Neural cell (in vitro differentiated cells): Measurements from ENCODE around the gene TUBB. TPM values are rescaled to one million over a fixed set of nuclear protein-coding genes. Genes with fewer than 3 reads are reported as not detected.

Source experiments
- H2AFZ ChIP-seq: fragments of 200-600, 300-800 bp; sonication (generic), shearing (Covaris generic); 2 replicates; pipeline ENCODE4 v1.6.0; 2014; ENCODE audit warnings: low read depth, mild to moderate bottlenecking, antibody characterized with exemption, low read length, moderate library complexity
- H3F3A ChIP-seq: fragments of 200-600 bp; shearing (Covaris generic); 2 replicates; pipeline ENCODE4 v1.6.1; 2016; ENCODE audit warnings: mild to moderate bottlenecking, moderate library complexity, mixed read lengths, antibody characterized with exemption, low read length; ENCODE audit not compliant: insufficient read depth, poor library complexity, severe bottlenecking
- H3K27ac ChIP-seq: fragments of 200-600, 300-800 bp; sonication (generic), shearing (Covaris generic); 2 replicates; pipeline ENCODE4 v1.5.1; 2014; ENCODE audit warnings: mild to moderate bottlenecking, low read length, moderate library complexity
- H3K27me3 ChIP-seq: fragments of 300-800, 200-600 bp; sonication (generic), shearing (Covaris generic); 2 replicates; pipeline ENCODE4 v1.6.0; 2014; ENCODE audit warnings: mild to moderate bottlenecking, low read depth, low read length, moderate library complexity; ENCODE audit not compliant: insufficient read depth
- H3K36me3 ChIP-seq: fragments of 300-800, 200-600 bp; sonication (generic), shearing (Covaris generic); 2 replicates; pipeline ENCODE4 v1.5.1; 2014; ENCODE audit warnings: mild to moderate bottlenecking, antibody characterized with exemption, low read length, moderate library complexity; ENCODE audit not compliant: insufficient read depth
- H3K4me2 ChIP-seq: fragments of 300-800, 200-600 bp; sonication (generic), shearing (Covaris generic); 2 replicates; pipeline ENCODE4 v1.6.0; 2014; ENCODE audit warnings: mild to moderate bottlenecking, low read length
- H3K4me3 ChIP-seq: fragments of 300-800, 200-600 bp; sonication (generic), shearing (Covaris generic); 2 replicates; pipeline ENCODE4 v1.5.1; 2014; ENCODE audit warnings: mild to moderate bottlenecking, low read length, moderate library complexity
- H3K79me2 ChIP-seq: fragments of 200-600 bp; shearing (Covaris generic); replicated peaks from 2 replicates; pipeline ENCODE4 v1.6.0; 2014; ENCODE audit warnings: mild to moderate bottlenecking, low read length, moderate library complexity; ENCODE audit not compliant: insufficient read depth
- H3K9ac ChIP-seq: fragments of 300-800, 200-600 bp; sonication (generic), shearing (Covaris generic); 2 replicates; pipeline ENCODE4 v1.6.1; 2016; ENCODE audit warnings: mild to moderate bottlenecking, low read length, mixed read lengths
- H3K9me2 ChIP-seq: fragments of 200-600 bp; shearing (Covaris generic); 2 replicates; pipeline ENCODE4 v1.6.1; 2016; ENCODE audit warnings: mild to moderate bottlenecking, low read length, mixed read lengths; ENCODE audit not compliant: insufficient read depth
- H3K9me3 ChIP-seq: fragments of 200-600, 300-800 bp; sonication (generic), shearing (Covaris generic); 2 replicates; pipeline ENCODE4 v1.6.1; 2016; ENCODE audit warnings: mild to moderate bottlenecking, mixed run types, low read length, moderate library complexity, mixed read lengths
- H4K20me1 ChIP-seq: fragments of 200-600 bp; shearing (Covaris generic); 2 replicates; pipeline ENCODE4 v1.6.1; 2016; ENCODE audit warnings: mild to moderate bottlenecking, mixed run types; ENCODE audit not compliant: insufficient read depth
- EP300 ChIP-seq: fragments of 450-650 bp; conservative IDR thresholded peaks from 2 replicates; pipeline ENCODE4 v1.6.1; 2014; ENCODE audit warnings: antibody characterized with exemption, mild to moderate bottlenecking, moderate library complexity; ENCODE audit not compliant: poor library complexity, severe bottlenecking
- EZH2 ChIP-seq: fragments of 200-600, 300-800 bp; shearing (Covaris generic), sonication (generic); IDR thresholded peaks from 2 replicates; pipeline ENCODE4 v1.6.1; 2014; ENCODE audit warnings: antibody characterized with exemption, low read length, borderline replicate concordance, mild to moderate bottlenecking; ENCODE audit not compliant: insufficient read depth, poor library complexity, severe bottlenecking
- MXI1 ChIP-seq: fragments of 450-650 bp; conservative IDR thresholded peaks from 2 replicates; pipeline ENCODE4 v1.6.1; 2014; ENCODE audit warnings: antibody characterized with exemption, mild to moderate bottlenecking; ENCODE audit not compliant: poor library complexity, severe bottlenecking
- POLR2AphosphoS5 ChIP-seq: IDR thresholded peaks from 2 replicates; pipeline ENCODE4 v1.6.1; 2012
- RAD21 ChIP-seq: fragments of 450-650 bp; conservative IDR thresholded peaks from 2 replicates; pipeline ENCODE4 v1.6.1; 2014; ENCODE audit warnings: antibody characterized with exemption, mild to moderate bottlenecking, moderate library complexity
- SMC3 ChIP-seq: fragments of 450-650 bp; conservative IDR thresholded peaks from 2 replicates; pipeline ENCODE4 v1.6.1; 2014; ENCODE audit warnings: antibody characterized with exemption, mild to moderate bottlenecking, moderate library complexity; ENCODE audit not compliant: poor library complexity
- TAF1 ChIP-seq: IDR thresholded peaks from 2 replicates; pipeline ENCODE4 v1.6.1; 2012; ENCODE audit warnings: low read depth
- polyA plus RNA-seq: library from polyadenylated mRNA; depleted of rRNA; stranded (reverse); fragments of >200 nt; gene quantifications from 2 replicates; pipeline ENCODE4 v1.2.3, GENCODE V29; 2014
- TF ChIP-seq, protein P1 (sequence below): fragments of 450-650 bp; IDR thresholded peaks from 2 replicates; pipeline ENCODE4 v1.5.1; 2014; ENCODE audit warnings: antibody characterized with exemption, mild to moderate bottlenecking, moderate library complexity; ENCODE audit not compliant: poor library complexity, severe bottlenecking
- TF ChIP-seq, protein P2 (sequence below): IDR thresholded peaks from 2 replicates; pipeline ENCODE4 v1.6.1; 2012; ENCODE audit warnings: borderline replicate concordance

Gene TUBB
- polyA plus RNA-seq, 1 donor from 2014 or later, result 711 TPM

DNA sequence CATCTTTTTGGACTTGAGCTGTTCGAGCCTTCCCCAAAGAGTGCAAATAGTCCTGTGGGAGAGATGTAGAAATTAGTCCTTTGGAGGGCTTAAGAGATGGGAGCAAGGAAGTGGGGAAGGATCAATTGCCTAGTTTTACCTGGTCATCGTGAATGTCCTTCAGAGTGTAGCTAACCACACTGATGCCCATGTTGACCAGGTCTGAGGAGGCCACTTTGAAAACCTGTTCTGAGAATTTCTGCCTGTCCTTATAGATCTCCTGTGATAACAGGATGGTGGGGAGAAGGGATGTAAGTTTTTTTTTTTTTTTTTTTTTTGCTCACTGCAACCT, 20.4 kb downstream of the TUBB start:
- H3K79me2 ChIP-seq, result peaks cover 14% of the 10 kb centered on the region
- no peak overlapping the region for H3K4me2 ChIP-seq
- no peak overlapping the region for H3K4me3 ChIP-seq
- H3K27ac ChIP-seq, result no peak overlapping the region
- H3K27me3 ChIP-seq, result peaks cover 20% of the 10 kb centered on the region
- no peaks in the 10 kb centered on the region for H3K9me3 ChIP-seq
- no peaks in the 10 kb centered on the region for H3F3A ChIP-seq
- no peaks in the 10 kb centered on the region for H4K20me1 ChIP-seq
- H3K36me3 ChIP-seq, result no peaks in the 10 kb centered on the region
- H3K9ac ChIP-seq, result no peak overlapping the region
- TF ChIP-seq EP300, result no peak
- TF ChIP-seq SMC3, result no peak
- no peak for TF ChIP-seq RAD21
- TF ChIP-seq POLR2AphosphoS5, result no peak
- no peak for TF ChIP-seq TAF1
- TF ChIP-seq MXI1, result no peak
- TF ChIP-seq, protein P1, sequence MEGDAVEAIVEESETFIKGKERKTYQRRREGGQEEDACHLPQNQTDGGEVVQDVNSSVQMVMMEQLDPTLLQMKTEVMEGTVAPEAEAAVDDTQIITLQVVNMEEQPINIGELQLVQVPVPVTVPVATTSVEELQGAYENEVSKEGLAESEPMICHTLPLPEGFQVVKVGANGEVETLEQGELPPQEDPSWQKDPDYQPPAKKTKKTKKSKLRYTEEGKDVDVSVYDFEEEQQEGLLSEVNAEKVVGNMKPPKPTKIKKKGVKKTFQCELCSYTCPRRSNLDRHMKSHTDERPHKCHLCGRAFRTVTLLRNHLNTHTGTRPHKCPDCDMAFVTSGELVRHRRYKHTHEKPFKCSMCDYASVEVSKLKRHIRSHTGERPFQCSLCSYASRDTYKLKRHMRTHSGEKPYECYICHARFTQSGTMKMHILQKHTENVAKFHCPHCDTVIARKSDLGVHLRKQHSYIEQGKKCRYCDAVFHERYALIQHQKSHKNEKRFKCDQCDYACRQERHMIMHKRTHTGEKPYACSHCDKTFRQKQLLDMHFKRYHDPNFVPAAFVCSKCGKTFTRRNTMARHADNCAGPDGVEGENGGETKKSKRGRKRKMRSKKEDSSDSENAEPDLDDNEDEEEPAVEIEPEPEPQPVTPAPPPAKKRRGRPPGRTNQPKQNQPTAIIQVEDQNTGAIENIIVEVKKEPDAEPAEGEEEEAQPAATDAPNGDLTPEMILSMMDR, result no peak
- TF ChIP-seq, protein P2, sequence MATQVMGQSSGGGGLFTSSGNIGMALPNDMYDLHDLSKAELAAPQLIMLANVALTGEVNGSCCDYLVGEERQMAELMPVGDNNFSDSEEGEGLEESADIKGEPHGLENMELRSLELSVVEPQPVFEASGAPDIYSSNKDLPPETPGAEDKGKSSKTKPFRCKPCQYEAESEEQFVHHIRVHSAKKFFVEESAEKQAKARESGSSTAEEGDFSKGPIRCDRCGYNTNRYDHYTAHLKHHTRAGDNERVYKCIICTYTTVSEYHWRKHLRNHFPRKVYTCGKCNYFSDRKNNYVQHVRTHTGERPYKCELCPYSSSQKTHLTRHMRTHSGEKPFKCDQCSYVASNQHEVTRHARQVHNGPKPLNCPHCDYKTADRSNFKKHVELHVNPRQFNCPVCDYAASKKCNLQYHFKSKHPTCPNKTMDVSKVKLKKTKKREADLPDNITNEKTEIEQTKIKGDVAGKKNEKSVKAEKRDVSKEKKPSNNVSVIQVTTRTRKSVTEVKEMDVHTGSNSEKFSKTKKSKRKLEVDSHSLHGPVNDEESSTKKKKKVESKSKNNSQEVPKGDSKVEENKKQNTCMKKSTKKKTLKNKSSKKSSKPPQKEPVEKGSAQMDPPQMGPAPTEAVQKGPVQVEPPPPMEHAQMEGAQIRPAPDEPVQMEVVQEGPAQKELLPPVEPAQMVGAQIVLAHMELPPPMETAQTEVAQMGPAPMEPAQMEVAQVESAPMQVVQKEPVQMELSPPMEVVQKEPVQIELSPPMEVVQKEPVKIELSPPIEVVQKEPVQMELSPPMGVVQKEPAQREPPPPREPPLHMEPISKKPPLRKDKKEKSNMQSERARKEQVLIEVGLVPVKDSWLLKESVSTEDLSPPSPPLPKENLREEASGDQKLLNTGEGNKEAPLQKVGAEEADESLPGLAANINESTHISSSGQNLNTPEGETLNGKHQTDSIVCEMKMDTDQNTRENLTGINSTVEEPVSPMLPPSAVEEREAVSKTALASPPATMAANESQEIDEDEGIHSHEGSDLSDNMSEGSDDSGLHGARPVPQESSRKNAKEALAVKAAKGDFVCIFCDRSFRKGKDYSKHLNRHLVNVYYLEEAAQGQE, result no peak
- TF ChIP-seq EZH2, result no peak
- H2AFZ ChIP-seq, result no peak overlapping the region
- no peaks in the 10 kb centered on the region for H3K9me2 ChIP-seq

GRCh38 chr6:30741063-30741779, 21.1 kb downstream of the TUBB start:
- no peak for TF ChIP-seq SMC3
- TF ChIP-seq RAD21, result no peak
- TF ChIP-seq EZH2, result no peak
- TF ChIP-seq TAF1, result no peak
- no peak for TF ChIP-seq EP300
- TF ChIP-seq MXI1, result no peak
- TF ChIP-seq, protein P2, result no peak
- TF ChIP-seq, protein P1, result no peak
- no peak for TF ChIP-seq POLR2AphosphoS5
- Histone ChIP-seq H4K20me1 (no peaks in the 10 kb centered on the region), H3K9me3 (no peaks in the 10 kb centered on the region), H3K4me2 (peak overlapping the region; percentile 93), H3F3A (no peaks in the 10 kb centered on the region), H3K36me3 (no peaks in the 10 kb centered on the region), H3K27me3 (peaks cover 20% of the 10 kb centered on the region), H3K27ac (no peak overlapping the region), H3K4me3 (peak overlapping the region; percentile 90), H2AFZ (no peak overlapping the region), H3K79me2 (peaks cover 14% of the 10 kb centered on the region), H3K9ac (peak overlapping the region; percentile 90), H3K9me2 (no peaks in the 10 kb centered on the region)
